WI38 (cell line): ENCODE results near the gene KARS1.

Experiments
- H3K4me3 ChIP-seq: 2 replicates; pipeline ENCODE4 v1.5.1; 2011; ENCODE audit warnings: low read depth, mild to moderate bottlenecking, control low read depth, low read length
- CTCF ChIP-seq: IDR thresholded peaks from 2 replicates; pipeline ENCODE4 v1.5.1; 2012; ENCODE audit warnings: low read depth, mild to moderate bottlenecking, control low read depth, low read length

The KARS1 gene

GRCh38 chr16:75647492-75648264 is at the start of gene KARS1, which contains the start of gene TERF2IP:
Gene KARS1 (minus strand): TSS chr16:75647665. CDS start chr16:75647639, 26 bp downstream.
Gene TERF2IP (plus strand): TSS chr16:75647773. CDS start chr16:75647883, 110 bp downstream.
- TF ChIP-seq CTCF = no peak
- H3K4me3 ChIP-seq = peak within 1 kb of the TSS; percentile 88

GRCh38 chr16:75695708-75696107 is 48.2 kb upstream of the KARS1 start:
- TF ChIP-seq CTCF = no peak
- no peak overlapping the region for H3K4me3 ChIP-seq

GRCh38 chr16:75687361-75687760 is 39.9 kb upstream of the KARS1 start:
- no peak for TF ChIP-seq CTCF
- H3K4me3 ChIP-seq = no peak overlapping the region

GRCh38 chr16:75682308-75682707 is 34.8 kb upstream of the KARS1 start:
- H3K4me3 ChIP-seq = no peak overlapping the region
- no peak for TF ChIP-seq CTCF

- no peak overlapping the region for H3K4me3 ChIP-seq
- TF ChIP-seq CTCF = no peak
Observed at GRCh38 chr16:75679366-75679765, 31.9 kb upstream of the KARS1 start.

- no peak within 1 kb of the TSS for H3K4me3 ChIP-seq
- no peak for TF ChIP-seq CTCF
Observed at GRCh38 chr16:75676909-75677308, 29.4 kb upstream of the KARS1 start, which contains the start of gene CPHXL2. Gene CPHXL2 (minus strand): TSS chr16:75677009. CDS start chr16:75676999, 10 bp downstream.

GRCh38 chr16:75667503-75667902 is 20.0 kb upstream of the KARS1 start:
- TF ChIP-seq CTCF = no peak

More at GRCh38 chr16:75667503-75667902, 20.0 kb upstream of the KARS1 start:
- H3K4me3 ChIP-seq = no peak overlapping the region
